NCI-H82 treated with DMSO at 0.1 percent for 48 hours (cell line): ENCODE data around the gene IP6K3.
A peak's percentile ranks its signal among the peaks of the same experiment; 100 is the strongest.

ENCODE experiments used
- DNase-seq: peaks from one replicate; lab custom pipeline; 2025; ENCODE audit not compliant: unreplicated experiment; lab: John Stamatoyannopoulos, UW

Gene IP6K3

DNA sequence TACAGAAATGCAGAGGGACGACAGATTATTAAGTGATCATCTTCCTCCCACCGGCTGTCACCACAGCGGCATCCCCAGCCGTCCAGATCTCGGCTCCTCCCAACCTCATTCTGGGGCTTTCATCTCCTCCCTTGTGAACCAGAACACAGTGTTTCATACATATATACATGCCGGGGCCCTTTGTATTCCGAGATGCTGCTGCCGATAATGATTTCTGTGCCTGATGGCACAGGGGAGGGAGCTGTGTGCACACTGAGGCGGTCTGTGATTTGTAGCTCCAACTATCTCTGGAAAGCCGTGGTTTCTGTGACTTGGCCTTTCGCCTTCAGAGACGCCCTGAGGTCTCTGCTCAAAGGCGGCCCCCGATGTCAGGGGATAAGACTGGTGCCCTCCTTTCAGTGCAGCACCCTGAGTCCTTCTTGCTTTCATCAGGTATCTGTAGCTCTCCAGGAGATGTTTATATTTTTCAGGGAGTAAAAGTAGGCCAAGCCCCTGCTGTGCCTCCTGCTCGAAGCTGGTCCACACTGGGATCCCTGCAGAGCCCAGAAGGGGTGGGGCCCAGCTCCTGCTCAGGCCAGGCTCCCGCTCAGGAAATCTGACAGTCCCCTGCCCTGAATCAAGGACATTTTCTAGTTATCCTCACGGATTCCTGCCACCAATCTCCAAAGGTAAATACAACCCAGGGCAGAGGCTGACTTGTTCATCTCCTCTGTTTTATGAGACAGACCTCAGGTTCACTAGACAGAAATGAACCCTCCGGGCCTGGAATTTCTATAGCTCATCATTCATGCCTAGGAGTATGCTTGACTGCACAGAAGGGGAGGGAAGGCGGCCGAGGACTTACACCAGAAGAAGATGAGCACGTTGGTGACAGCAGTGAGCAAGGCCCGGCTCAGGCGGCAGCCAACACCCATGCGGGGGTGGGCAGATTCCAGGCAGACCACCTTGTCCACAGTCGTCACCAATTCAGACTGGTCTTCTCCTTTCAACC, 31.0 kb upstream of the IP6K3 start:
- no peak for DNase-seq

DNA sequence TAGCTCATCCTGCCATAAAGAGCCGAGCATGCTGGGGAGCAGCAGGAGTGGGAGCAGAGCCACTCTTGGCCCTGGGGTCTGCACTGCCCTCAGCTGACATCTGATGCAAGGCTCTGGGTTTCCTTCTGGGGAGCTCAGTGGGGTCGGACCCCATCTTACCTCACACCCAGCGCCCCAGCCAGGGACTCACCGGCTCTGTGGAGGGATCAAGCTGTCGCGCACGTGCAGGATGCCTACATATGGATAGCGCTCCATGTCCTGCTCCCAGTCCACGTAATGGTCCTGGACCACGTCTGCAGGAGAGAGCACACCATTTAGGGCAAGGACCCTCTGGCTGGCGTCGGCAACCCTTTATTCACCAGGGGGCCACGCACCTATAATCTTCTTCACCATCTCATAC, 30.1 kb upstream of the IP6K3 start:
- DNase-seq, result no peak

DNA sequence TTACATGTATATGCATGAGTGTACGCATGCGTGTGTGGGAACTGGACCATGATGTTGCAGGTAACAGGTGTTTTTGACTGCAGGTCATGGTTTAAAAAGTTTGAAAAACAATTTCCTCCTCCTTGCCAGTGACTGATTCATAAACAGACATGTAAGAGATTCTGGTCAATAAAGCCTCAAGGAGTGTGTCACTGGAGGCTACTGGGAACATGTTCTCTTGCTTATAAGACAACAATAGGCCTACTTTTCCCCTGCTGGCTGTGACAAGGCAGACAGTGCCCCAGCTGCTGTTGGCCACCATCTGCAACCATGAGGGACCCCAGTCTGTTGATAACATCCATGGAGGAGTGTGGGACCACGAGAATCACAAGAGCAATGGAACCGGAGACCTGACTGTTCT, 29.5 kb upstream of the IP6K3 start:
- DNase-seq, result no peak

DNA sequence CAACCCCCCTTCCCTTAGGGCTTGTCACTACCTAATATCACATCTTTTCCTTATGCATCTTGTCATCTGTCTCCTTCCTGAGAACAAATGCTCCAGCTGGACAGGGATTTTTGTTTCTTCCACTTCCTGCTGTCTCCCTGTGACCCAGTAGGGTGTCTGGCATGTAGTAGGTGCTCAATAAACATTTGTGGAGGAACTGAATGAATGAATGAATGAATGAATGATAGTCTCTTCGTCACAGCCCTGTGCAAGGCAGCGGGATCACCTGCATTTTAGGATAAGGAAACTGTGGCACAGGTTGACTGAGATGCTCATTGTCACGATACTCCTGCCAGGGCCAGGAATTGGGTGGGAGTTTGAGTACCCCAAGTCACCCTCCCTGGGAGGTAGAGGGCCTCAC, 28.1 kb upstream of the IP6K3 start:
- DNase-seq, result no peak

DNA sequence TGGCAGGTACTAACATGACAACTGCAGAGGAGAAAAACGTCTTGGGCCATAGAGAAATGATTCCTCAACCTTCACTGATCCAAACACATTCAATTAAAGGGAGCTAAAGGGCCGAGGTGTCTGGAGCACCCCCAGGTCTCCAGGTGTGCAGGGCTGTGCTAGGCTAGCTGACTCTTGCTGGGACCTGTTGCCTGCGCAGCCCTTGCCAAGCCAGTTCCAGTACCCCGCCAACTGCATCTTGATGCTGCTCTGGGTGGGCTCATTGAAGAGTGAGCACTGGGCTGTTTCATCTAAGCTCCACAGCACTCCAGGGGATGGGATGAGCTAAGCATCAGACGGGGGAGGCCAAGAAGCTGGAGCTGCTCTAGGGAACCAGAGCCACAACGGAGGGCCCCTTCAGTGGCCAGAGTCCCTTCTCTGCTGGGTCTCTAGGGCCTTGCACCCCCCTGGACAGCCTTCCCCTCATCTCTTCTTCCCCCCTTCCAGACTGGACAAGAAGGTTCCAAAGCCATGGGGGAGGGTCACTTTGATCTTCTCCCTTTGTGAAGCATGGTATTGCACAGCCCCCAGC, 26.3 kb upstream of the IP6K3 start:
- no peak for DNase-seq

DNA sequence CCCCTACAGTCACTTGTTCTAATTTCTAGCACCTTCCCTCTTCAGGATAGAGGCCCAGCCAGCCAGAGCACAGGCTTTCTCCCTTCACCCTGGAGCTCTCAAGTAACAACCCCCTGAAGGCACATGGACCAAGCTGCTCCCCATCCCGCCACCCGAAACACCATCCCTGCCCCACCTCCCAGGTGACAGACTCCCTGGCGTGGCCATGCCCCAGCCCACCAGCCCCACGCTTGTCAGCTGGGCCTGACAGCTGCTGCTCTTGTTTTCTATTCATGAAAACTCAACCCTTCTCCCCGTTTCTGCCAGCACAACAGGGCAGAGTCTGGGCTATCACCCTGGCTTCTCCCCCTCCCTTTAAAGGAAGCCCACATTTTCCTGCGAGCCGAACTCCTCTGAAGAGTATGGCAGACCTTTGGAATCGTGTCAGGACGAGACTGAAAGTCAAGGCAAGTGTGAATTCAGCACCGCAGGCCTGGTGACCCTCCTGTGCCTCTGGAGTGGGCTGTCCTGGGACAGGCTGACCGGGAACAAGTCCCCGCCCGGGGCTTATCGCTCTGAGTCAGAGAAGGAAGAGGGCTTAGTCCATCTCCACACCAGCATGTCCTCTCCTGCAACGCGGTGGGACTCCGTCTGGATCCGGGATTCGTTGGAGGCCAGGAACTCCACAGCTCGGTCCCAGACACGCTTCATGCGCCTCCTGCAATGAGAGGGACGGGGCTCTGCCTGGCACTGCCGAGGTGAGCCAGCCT, 25.6 kb upstream of the IP6K3 start:
- no peak for DNase-seq

DNA sequence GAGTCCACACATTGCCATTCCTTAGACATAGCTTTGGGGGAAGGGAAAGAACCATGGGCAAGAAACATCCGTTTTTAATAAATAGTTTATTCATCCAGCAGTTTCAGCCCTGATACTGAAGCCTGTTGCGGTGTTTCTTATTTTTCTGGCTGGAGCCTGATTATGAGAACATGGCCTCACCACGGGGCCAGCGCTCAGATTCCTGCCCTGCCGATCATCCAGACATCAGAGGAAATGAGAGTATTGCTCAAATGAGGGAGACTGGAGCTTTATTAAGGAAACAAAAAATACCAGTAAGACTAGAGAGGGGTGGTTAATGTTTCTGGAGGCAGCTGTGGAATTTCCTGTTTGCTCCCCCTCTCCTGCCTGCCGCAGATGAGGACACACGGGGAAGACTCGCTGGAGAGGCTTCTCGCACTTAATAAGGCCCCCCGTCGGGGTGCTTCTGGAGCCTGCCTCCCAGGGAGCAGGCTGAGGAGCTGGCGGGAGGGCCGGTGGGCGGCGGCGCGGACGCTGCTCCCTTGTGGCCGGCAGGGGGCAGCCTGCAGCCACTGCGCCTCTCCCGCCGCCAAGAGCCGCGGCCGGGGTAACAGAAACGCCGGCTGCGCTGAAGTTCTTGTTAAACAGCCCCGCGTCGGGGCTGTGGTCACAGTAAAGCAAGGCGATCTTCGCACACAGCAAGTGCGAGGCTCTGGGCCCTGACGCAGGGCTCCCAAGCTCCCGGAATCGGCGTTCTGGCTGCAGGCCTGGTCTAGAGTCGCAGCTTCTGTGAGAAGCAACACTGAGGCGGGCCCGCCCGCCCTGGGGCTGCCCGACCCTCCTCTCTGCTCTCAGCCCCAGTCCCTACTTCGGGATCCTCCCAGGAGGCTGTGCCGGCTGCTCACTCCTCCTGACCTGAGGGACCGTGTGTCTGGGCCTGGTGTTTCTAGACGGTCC, 24.7 kb upstream of the IP6K3 start:
- DNase-seq, result peak; percentile 37

DNA sequence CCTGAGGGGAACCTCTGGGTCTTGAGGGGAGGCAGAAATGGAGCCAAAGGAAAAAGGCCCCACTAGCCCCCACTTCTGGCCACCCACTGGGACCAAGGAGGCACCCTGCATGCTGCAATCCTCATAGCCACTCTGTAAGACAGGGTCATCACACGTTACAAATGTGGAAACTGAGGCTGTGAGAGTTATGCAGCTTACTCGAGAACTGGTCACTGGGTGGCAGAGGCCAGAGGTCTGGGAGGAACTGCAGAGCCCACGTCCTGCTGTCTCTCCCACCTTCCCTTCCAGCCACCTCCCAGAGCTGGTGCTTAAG, 24.1 kb upstream of the IP6K3 start:
- DNase-seq, result no peak

DNA sequence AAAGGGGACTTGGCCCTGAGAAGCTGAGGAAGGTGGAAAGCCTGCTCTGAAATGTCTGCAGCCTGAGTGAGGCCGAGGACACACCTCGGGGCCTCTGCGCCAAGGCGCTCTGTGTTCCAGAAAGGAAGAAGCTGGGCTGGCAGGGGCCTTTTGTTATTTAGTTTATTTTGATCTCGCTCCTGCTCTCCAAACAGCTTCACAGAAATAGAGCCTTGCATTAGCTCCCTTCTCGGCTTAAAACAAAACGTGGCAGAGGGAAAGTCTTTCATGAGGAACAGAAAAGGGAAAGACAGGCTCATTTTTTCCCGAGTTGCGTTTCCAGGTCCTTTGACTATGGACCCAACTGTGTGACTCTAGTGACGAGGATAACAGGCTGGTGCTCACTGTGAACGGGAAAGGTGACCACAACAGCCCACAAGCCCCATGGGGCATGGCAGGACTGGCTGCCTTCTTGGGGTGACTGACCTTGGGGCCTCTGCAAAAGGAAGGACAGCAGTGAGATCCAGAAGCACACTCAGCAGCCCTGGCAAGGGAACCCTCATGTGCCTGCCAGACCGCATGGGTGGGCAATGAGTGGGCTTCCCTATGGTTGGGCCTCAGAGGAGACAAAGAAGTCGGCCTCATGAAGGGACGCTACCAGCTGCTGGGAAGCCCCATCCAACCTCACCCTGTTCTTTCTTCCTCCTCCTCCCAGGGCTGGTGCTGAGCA, 23.6 kb upstream of the IP6K3 start:
- no peak for DNase-seq

DNA sequence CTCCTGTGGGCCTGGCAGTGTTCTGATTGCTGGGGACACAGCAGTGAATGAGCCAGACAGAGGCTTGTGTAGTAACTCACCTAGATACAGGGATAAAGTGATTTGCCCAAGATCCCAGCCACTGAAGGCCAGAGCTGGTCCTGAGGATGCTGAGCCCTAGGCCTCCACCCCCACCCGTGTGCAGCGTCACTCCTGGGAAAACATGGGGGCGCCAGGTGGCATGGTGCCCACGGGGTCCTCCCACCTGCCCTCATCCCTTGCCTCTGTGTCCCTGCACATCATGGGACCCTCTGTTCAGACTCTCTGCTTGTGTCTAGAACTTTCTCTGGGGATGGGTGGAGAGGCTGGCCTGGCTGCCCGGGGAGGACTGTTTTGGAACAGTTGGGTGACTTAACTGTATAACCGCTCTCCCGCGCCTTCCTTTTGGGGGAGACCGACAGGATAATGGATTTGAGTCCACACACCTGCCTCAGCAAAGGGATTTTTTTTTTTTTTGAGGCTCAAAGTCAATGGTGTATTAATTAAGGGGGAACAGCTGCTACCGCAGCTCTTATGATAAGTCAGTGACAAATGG, 22.6 kb upstream of the IP6K3 start:
- DNase-seq, result peak; percentile 47

DNA sequence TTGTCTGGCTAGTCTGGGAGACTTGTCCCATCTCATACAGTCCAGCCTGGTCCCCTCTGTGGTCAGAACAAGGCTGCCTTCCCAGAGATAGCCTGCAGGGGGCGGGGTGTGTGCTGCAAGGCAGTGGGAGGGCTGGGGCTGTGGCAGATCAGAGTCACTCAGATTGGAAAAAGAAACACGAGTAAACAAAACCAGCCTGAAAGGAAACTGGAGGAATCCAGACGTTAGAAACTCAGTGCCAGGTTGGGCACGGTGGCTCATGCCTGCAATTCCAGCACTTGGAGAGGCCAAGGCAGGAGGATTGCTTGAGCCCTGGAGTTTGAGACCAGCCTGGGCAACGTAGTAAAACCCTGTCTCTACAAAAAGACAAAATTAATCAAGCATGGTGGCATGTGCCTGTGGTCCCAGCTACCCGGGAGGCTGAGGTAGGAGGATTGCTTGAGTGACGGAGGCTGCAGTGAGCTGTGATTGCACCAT, 22.0 kb upstream of the IP6K3 start:
- peak; percentile 60 for DNase-seq

DNA sequence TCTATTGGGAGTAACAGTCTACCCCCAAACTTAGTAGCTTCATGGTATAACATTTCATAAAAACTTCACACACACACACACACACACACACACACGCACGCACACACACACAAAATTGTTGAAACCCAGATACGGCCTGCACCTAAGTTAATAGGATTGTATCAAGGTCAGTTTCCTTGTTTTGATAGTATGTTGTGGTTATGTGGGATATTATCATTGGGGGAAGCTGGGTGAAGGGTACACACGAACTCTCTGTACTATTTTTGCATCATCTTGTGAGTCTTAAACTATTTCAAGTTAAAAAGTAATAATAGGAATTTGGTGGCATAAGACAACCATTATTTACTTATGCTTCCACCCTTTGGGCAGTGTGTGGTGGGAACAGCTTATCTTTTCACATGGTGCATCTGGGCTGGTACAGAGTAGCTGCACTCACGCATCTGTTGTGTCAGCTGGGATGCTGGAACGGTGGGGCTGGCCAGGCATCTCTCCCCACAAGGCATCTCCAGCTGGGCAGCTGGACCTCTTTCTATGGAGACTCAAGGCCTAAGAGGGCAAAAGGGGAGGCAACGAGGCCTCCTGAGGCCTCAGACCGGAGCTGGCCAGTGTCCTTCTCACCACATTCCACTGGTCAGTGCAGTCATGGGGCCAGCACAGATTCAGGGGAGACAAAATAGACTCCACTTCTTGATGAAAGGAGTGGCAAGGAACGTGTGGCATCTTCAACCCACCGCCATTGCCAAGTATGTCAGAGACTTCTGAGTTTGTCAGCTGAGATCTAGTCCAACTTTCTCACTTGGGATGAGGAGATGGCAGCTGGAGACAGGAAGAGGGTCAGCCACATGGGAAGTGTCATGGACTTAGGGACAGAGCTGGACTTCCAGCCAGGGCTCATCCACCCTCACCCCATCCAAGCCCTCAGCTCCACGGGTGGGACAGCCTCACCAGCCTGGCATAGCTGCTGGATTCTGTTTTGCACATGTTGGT, 20.5 kb upstream of the IP6K3 start:
- no peak for DNase-seq

DNA sequence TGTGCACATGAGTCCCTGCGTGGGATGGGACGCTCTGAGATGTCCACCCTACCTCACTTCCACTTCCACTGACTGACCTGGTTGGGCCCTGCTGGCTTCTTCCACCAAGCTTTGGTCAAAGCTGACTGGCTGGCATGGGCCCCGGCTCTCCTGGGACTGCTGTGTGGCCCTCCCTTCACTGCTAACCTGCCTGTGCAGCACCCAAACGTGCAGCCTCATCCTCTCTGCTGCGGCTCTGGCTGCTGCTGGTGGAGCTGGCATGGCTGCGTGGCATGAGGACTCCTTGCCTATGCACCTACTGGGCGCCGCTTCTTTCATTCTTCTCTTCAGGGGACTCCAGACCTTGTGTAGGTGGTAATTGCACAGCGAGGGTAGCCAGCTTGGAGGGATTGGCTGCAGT, 18.7 kb upstream of the IP6K3 start:
- no peak for DNase-seq

DNA sequence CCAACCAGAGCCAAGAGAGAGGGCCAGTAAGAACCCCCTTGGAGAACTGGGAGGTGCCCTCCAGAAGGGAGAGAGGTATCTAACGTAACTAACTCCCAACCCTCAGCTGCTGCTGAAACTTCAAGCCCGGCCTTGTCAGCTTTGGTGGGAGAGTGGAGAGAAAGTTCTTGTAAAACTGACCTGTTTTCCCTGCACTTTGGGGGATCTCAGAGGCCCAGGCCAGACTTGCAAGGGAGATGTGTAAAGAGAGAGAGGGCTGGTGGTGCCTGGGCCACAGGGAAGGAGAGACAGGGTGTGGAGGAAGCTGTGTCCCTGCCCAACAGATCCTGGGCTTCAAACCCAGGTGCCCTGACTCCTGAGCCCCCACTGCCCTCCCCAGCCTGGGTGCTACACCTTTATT, 17.3 kb upstream of the IP6K3 start:
- DNase-seq, result no peak

DNA sequence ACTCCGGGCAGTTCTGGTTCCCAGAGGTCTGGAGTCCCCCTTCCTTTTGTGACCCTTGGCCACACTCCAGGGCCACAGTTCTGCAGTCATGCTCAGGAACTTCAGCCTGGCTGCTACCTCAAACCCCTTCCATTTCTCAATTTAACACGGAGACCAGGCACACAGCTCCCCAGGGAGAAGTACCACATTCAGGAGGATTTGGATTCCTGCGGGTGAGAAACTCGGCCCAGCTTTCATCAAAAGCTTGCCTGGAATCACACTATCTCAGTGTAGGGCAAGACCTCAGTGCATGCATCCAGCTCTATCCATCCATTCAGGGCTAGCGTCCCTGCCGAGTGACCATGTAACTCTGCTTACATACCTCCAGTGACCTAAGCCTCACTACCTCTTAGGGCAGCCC, 16.8 kb upstream of the IP6K3 start:
- DNase-seq, result no peak

DNA sequence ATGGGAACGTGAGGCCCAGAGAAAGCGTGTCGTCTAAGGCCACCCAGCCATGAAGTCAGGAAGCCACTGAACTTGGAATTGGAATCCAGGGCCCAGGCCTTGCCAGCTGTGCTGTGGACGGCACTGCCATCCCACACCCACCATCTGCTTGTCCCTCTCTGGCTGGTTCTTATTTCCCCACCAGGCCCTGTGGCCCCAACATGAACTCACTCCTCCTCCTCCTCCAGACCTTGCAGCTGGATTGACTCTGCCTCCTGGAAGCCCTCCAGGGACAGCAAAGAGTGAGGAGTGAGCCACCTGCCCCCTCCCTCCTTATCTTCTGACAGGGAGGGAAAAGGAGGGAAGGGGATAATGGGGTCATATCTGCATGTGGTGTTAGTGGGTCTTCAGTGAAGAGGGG, 16.0 kb upstream of the IP6K3 start:
- no peak for DNase-seq

DNA sequence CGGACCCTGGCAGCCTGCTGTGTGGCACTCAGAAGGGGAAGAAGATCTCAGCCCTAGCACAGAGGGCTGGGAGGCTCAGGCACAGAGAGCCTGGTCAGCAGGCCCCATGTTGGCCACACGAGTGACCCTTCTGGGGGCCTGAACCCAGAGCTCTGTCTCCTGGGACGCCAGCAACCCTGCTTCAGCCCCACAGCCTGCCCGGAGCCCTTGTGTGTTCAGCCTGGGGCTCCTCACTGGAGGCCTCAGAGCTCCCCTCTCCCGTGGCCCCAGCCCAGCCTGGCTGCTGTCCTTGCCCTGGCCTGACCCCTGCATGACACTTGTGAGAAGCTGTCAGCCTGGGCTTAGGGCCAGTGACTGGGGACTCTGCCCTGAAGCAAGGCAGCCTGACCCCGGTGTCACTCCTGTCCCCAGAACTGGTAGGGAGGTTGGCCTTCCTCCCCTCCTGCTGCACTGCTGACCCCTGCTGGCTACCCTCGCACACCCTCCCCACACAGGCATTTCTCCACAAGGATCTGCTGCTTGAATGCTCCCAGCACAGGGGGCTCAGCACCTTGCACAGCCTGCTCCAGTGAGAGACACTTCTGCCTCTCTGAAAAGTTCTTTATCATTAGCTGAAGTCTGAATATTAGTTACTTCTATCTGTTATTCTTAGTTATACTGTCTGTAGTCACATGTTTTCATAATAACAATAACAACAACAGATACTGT, 15.4 kb upstream of the IP6K3 start:
- peak; percentile 70 for DNase-seq

DNA sequence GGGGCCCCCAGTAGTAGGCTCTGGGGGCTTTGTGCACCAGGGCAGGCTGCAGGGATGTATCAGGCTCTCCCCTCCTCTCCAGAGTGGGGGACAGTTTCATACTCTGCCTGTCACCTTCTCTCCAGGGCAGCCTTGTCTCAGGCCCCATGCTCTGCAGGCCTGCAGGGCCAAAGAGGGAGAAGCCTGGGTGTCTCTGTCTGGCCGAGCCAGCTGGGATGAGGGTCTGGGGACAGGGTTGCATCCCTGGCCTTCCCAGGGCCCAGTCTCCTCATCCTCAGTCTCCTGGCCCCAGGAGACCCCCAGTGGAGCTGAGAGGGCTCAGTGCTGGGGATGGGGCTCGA, 14.8 kb upstream of the IP6K3 start:
- no peak for DNase-seq
